IgD-negative memory B cell (primary cell): Measurements from ENCODE around the gene ODF4. TPM values are rescaled to one million over a fixed set of nuclear protein-coding genes. Genes with fewer than 3 reads are reported as not detected.

Source experiments
- H3K27ac Mint-ChIP-seq, 3 donors: one replicate each; pipeline ENCODE4 v1.8.0; 2020 to 2022; ENCODE audit warnings: mild to moderate bottlenecking in 3 of 3, mixed read lengths in 3 of 3, moderate library complexity in 1 of 3
- H3K27me3 Mint-ChIP-seq: one replicate; pipeline ENCODE4 v1.8.0; 2021; ENCODE audit warnings: mixed read lengths
- H3K36me3 Mint-ChIP-seq: one replicate; pipeline ENCODE4 v1.8.0; 2020; ENCODE audit warnings: mild to moderate bottlenecking, mixed read lengths
- H3K4me1 Mint-ChIP-seq, 3 donors: one replicate each; pipeline ENCODE4 v1.8.0; 2020 to 2022; ENCODE audit warnings: mixed read lengths in 3 of 3, mild to moderate bottlenecking in 1 of 3
- H3K4me3 Mint-ChIP-seq, 4 donors: one replicate each; pipeline ENCODE4 v1.8.0; 2020 to 2022; ENCODE audit warnings: mild to moderate bottlenecking in 4 of 4, mixed read lengths in 4 of 4, moderate library complexity in 3 of 4
- H3K9me3 Mint-ChIP-seq, 3 donors: one replicate each; pipeline ENCODE4 v1.8.0; 2020 to 2021; ENCODE audit warnings: mixed read lengths in 3 of 3, mild to moderate bottlenecking in 1 of 3
- polyA plus RNA-seq: library from polyadenylated mRNA; unstranded; fragments of 300-500 nt; fragmentation: Illumina TruSeq; gene quantifications from one replicate; pipeline ENCODE4 v1.2.3, GENCODE V29; 2021

ODF4 gene, protein sequence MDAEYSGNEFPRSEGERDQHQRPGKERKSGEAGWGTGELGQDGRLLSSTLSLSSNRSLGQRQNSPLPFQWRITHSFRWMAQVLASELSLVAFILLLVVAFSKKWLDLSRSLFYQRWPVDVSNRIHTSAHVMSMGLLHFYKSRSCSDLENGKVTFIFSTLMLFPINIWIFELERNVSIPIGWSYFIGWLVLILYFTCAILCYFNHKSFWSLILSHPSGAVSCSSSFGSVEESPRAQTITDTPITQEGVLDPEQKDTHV
- not detected for polyA plus RNA-seq

DNA sequence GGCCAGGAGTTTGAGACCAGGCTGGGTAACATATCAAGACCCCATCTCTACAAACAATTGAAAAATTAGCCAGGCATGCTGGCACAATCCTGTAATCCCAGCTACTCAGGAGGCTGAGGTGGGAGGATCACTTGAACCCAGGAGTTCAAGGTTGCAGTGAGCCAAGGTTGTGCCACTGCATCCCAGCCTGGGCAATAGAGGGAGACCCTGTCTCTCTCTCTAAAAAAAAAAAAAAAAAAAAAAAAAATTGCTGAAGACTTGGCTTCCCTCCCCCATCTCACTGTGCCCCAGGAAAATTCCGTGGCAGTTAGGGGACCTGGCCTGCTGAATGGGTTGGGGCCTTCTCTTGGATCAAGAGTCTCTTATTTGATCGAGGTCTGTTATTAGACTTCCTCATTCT, at the start of gene ODF4:
Gene ODF4 (plus strand): TSS at position 301 of the 400 bp plus-strand sequence. CDS start 212 bp downstream, outside the sequence.
- Mint-ChIP-seq H3K4me1 (peaks cover 3 to 10% (median 6%) of the 10 kb centered on the region in 3 donors), H3K4me3 (peak within 1 kb of the TSS in 1 of 4 donors; percentile 38), H3K9me3 (no peaks in the 10 kb centered on the region), H3K27me3 (no peaks in the 10 kb centered on the region), H3K36me3 (peaks cover 2% of the 10 kb centered on the region), H3K27ac (no peak within 1 kb of the TSS)

DNA sequence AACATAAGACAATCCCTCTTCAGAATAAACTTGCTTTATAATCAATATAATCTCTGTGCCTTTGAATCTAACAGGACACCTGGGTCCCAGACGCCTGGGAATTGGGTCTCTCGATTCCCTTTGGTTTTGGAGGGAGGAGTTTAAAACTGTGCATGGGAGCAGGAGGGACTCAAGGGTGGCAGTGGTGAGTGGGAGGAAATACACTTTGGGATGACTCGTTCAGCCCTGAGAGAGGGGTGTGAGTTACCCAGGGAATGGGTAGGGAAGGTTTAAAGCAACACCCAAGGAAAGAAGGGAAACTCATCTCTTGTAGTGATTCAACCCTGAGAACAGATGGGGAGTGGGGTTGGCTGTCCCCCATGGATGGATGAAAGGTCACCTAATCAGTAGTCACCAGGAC, 49.6 kb upstream of the ODF4 start:
- no peaks in the 10 kb centered on the region for H3K27me3 Mint-ChIP-seq
- H3K9me3 Mint-ChIP-seq: no peaks in the 10 kb centered on the region
- no peaks in the 10 kb centered on the region for H3K36me3 Mint-ChIP-seq
- H3K27ac Mint-ChIP-seq: peak overlapping the region in 1 of 3 donors; percentile 42
- H3K4me3 Mint-ChIP-seq: peak overlapping the region; percentile 96 to 97 (median 96)
- peaks cover 18 to 37% (median 33%) of the 10 kb centered on the region in 3 donors for H3K4me1 Mint-ChIP-seq

DNA sequence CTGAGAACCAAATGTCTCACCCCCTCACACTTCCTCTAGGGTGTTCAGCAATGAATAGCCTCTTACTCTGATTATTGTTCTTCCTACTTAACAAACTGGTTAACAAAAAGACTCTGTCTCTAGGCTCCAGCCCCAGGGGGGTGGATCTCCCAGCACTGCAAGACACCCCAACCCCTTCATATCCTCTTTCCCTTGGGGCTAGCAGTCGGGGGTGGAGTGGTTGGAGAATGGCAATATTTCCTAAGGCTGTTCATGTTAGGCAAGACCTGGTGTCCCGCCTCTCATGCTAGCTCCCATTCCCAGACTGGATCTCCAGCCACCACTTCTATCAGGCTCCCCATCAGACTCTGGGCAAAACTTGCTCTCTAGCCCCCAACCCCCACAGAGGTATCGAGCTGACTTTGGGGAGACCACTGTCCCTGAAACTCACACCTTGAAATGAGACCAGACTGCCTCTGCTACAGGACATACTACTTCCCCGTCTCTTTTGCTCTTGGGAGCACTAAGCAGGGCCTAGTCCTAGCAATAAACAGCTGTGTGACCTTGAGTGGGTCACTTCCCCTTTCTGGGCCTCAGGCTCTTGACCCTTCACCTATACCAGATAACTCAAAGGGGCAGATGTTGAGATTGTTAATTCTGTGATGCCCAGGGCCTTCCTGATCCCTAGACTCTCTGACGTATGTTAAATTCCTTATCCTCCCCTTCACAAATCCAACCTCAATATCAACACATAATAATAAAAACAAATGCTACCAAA, 46.8 kb upstream of the ODF4 start:
- Mint-ChIP-seq H3K36me3 (no peaks in the 10 kb centered on the region), H3K27me3 (no peaks in the 10 kb centered on the region), H3K9me3 (no peaks in the 10 kb centered on the region), H3K27ac (peak overlapping the region in 1 of 3 donors; percentile 84), H3K4me1 (peaks cover 25 to 36% (median 29%) of the 10 kb centered on the region in 3 donors), H3K4me3 (peak overlapping the region in 2 of 4 donors; percentile 2 to 96)

DNA sequence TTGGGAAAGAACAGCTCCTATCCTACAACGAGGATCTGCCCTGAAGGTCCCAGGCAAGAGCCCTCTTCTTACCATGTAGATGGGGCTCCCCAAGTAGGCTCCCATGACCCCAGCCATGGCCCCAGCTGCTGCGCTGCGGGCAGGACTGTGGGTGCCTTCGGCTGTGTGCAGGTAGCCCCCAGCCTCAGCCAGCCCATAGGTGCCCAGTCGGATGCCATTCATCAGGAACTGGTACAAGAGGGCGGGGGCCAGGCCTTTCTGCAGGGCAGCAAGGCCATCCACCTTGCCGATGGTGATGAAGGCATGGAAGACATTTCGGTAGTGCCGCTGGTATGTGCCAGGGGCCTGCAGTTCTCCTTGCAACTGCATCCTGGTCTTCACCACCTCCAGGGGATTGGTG, 45.3 kb upstream of the ODF4 start:
- Mint-ChIP-seq H3K4me3 (peak overlapping the region; percentile 89 to 99 (median 96)), H3K27me3 (no peaks in the 10 kb centered on the region), H3K4me1 (peaks cover 25 to 31% (median 29%) of the 10 kb centered on the region in 3 donors), H3K9me3 (no peaks in the 10 kb centered on the region), H3K36me3 (no peaks in the 10 kb centered on the region), H3K27ac (peak overlapping the region; percentile 92 to 98 (median 95))

DNA sequence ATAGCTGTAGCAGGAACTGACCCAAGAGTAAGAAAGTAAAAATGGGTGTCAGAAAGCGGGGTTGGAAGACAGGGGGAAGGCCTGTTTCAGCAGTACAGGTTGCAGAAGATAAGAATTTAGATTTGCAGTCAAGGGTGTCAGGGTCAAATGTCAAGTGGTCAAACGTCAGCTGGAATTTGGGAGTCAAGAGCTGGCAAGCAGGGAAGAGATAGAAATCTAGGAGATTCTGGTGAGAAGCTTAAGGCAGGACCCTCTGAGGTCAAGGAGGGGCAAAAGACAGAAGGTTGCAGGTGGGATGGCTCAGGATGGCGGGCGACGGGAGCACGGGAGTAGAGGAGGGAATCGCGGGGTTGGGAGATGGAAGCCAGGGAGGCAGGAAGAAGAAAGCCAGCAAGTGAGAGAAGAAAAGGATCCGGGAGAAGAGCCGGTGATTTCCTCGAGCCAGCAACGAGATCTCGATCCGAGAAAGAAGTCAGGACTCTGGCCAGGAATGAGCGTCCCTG, 44.8 kb upstream of the ODF4 start:
- no peaks in the 10 kb centered on the region for H3K9me3 Mint-ChIP-seq
- H3K4me1 Mint-ChIP-seq: peaks cover 25 to 29% (median 26%) of the 10 kb centered on the region in 3 donors
- no peaks in the 10 kb centered on the region for H3K36me3 Mint-ChIP-seq
- H3K27ac Mint-ChIP-seq: peak overlapping the region; percentile 92 to 98 (median 95)
- no peaks in the 10 kb centered on the region for H3K27me3 Mint-ChIP-seq
- peak overlapping the region; percentile 89 to 99 (median 96) for H3K4me3 Mint-ChIP-seq

DNA sequence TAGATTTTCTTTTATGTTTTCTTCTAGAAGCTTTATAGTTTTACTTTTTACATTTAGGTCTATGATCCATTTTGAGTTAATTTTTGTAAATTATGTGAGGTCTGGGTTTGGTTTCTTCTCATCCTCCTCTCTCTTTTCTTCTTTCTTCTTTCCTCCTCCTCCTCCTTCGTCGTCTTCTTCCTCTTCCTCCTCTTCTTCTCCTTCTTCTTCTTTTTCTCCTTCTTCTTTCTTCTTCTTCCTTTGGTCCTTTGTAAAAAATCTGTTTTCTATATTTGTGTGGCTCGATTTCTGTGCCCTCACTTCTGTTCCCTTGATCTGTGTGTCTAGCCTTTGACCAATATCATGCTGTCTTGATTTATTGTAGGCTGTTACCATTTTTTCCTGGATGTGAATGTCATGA, 39.4 kb upstream of the ODF4 start:
- H3K36me3 Mint-ChIP-seq: no peaks in the 10 kb centered on the region
- H3K4me3 Mint-ChIP-seq: peak overlapping the region in 2 of 4 donors; percentile 47 to 60
- no peaks in the 10 kb centered on the region for H3K27me3 Mint-ChIP-seq
- peak overlapping the region in 2 of 3 donors; percentile 22 to 80 for H3K27ac Mint-ChIP-seq
- peaks cover 6 to 12% (median 11%) of the 10 kb centered on the region in 3 donors for H3K4me1 Mint-ChIP-seq
- H3K9me3 Mint-ChIP-seq: no peaks in the 10 kb centered on the region

DNA sequence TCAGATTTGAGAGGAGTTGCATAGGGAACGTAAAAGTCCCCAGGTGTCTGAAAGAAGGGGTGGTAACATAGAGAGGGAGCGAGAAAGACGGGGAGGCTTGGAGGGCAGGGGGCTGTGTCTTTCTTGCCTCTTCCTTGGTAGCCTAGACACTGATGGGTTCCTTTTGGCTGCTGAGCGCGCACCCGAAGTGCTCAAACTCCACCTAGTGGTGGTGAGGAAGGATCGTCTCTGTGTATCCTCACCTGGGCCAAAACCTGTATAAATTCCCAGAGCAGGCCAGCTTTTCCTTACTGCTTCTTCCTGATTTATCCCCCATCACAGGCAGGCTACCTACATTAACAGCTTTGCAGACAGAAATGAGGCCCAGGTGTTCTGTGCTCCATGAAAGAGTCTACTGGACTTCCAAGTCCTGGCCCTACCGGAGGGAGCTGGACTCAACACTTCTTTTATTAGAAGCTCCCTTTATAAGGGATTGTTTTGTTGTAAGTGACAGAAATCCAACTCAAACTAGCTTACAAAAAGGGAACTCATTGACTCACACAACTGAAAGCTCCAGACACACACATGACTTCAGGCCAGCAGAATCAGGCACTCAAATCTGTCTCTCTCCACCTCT, 38.9 kb upstream of the ODF4 start:
- H3K4me1 Mint-ChIP-seq: peaks cover 5 to 12% (median 10%) of the 10 kb centered on the region in 3 donors
- no peaks in the 10 kb centered on the region for H3K9me3 Mint-ChIP-seq
- no peaks in the 10 kb centered on the region for H3K27me3 Mint-ChIP-seq
- peak overlapping the region in 2 of 3 donors; percentile 22 to 80 for H3K27ac Mint-ChIP-seq
- H3K4me3 Mint-ChIP-seq: peak overlapping the region in 2 of 4 donors; percentile 47 to 60
- H3K36me3 Mint-ChIP-seq: no peaks in the 10 kb centered on the region

DNA sequence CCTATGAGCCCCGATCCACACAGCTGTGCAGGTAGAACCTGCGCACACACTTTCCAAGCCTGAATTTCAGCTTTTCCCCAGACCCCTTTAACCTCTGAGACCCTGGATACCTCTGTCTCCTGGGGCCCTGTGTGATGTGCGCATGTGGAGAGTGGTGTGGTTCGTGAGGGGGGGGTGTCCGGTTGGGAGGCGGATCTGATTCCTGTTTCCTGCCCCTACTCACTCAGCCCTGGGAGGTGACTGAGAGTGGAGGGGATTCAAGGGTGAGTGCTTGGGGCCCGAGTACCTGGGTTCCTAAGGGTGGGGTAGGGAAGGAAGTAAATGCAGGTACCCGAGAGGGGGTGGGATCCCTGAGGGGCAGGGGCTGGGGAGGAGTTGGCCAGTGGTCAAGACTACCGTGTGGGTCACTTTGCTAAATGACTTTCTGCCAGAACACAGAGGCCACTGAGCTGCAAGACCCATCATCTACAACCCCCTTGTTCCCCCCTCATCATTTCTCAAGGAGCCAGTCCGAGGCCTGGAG, 29.0 kb upstream of the ODF4 start:
- Mint-ChIP-seq H3K27ac (no peak overlapping the region), H3K9me3 (no peaks in the 10 kb centered on the region), H3K4me3 (no peak overlapping the region), H3K36me3 (peaks cover 5% of the 10 kb centered on the region), H3K27me3 (peaks cover 5% of the 10 kb centered on the region), H3K4me1 (no peaks in the 10 kb centered on the region)

DNA sequence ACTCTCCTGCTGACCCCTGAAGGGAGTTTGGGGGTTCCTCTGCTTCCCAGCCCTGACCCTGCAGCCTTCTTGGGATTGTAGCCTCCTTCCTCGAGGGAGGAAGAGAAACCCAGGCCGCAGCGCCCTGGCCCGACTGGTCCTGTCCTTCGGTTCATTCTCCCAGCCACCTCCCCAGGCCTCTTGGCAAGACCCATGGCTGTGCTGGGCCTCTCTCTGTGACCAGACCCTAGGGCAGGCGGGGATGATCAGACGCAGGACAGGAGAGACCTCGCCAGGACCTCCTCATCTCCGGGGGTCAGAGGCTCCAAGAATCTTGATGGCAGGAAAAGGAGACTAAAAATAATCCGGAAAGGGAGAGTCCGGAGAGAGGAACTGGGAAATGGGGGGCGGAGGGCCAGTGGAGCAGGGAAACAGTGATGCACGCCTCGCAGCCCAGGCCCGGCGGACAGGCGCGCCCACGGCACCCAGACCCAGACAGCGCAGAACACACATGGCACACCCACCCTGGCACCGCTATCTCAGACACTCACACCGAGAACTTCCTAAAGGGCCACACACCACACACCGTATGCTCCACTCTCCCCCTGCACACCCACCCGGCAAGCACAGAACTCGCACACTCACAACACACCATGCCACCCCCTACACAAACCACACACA, 28.4 kb upstream of the ODF4 start:
- Mint-ChIP-seq H3K27ac (no peak overlapping the region), H3K36me3 (peaks cover 5% of the 10 kb centered on the region), H3K4me3 (no peak overlapping the region), H3K4me1 (no peaks in the 10 kb centered on the region), H3K27me3 (peaks cover 6% of the 10 kb centered on the region), H3K9me3 (no peaks in the 10 kb centered on the region)

DNA sequence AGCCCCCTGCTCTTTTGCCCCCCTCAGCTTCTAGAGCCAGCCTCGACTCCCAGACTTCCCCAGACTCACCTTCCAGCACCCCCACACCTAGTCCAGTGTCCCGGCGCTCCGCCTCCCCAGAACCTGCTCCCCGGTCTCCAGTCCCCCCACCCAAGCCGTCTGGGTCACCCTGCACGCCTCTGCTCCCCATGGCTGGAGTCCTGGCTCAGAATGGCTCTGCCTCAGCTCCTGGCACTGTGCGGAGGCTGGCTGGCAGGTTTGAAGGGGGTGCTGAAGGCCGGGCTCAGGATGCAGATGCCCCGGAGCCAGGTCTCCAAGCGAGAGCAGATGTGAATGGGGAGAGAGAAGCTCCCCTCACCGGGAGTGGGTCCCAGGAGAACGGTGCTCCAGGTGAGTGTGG, 27.4 kb upstream of the ODF4 start:
- H3K4me3 Mint-ChIP-seq: no peak overlapping the region
- H3K27me3 Mint-ChIP-seq: peaks cover 10% of the 10 kb centered on the region
- H3K9me3 Mint-ChIP-seq: no peaks in the 10 kb centered on the region
- peaks cover 5% of the 10 kb centered on the region for H3K36me3 Mint-ChIP-seq
- H3K27ac Mint-ChIP-seq: peak overlapping the region in 1 of 3 donors; percentile 2
- H3K4me1 Mint-ChIP-seq: no peaks in the 10 kb centered on the region

DNA sequence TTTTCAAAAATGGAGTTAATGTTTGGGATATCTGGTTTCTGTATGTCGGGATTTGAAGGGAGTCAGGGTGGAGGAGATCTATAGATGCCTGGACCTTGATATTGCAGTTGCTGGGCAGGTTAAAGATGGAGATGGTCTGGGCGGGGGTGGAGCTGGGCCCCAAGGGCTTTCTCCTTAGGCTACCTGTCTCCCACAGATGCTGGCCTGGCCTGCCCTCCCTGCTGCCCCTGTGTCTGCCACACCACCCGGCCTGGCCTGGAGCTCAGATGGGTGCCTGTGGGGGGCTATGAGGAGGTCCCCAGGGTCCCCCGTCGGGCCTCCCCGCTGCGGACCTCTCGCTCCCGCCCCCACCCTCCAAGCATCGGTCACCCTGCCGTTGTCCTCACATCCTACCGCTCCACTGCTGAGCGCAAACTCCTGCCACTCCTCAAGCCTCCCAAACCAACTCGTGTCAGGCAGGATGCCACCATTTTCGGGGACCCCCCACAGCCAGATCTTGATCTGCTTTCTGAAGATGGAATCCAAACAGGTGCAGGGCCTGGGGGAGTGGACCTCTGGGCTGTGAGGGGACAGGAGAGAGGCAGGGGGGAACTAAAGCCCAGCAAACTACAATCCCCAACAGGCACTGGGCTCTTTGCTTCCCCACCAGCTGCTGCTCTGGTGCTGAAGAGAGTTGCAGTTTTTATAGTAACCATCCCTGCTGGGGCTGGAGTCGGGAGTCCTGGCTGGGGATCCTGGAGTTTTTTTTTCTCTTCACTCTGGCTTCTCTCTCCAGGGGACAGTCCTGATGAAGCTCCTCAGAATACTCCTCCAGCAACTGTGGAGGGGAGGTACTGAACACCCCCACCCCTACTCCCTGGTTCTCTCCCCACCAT, 26.7 kb upstream of the ODF4 start:
- H3K4me3 Mint-ChIP-seq: no peak overlapping the region
- no peaks in the 10 kb centered on the region for H3K4me1 Mint-ChIP-seq
- H3K9me3 Mint-ChIP-seq: no peaks in the 10 kb centered on the region
- H3K36me3 Mint-ChIP-seq: peaks cover 5% of the 10 kb centered on the region
- H3K27ac Mint-ChIP-seq: peak overlapping the region in 2 of 3 donors; percentile 2 to 71
- H3K27me3 Mint-ChIP-seq: peaks cover 12% of the 10 kb centered on the region

DNA sequence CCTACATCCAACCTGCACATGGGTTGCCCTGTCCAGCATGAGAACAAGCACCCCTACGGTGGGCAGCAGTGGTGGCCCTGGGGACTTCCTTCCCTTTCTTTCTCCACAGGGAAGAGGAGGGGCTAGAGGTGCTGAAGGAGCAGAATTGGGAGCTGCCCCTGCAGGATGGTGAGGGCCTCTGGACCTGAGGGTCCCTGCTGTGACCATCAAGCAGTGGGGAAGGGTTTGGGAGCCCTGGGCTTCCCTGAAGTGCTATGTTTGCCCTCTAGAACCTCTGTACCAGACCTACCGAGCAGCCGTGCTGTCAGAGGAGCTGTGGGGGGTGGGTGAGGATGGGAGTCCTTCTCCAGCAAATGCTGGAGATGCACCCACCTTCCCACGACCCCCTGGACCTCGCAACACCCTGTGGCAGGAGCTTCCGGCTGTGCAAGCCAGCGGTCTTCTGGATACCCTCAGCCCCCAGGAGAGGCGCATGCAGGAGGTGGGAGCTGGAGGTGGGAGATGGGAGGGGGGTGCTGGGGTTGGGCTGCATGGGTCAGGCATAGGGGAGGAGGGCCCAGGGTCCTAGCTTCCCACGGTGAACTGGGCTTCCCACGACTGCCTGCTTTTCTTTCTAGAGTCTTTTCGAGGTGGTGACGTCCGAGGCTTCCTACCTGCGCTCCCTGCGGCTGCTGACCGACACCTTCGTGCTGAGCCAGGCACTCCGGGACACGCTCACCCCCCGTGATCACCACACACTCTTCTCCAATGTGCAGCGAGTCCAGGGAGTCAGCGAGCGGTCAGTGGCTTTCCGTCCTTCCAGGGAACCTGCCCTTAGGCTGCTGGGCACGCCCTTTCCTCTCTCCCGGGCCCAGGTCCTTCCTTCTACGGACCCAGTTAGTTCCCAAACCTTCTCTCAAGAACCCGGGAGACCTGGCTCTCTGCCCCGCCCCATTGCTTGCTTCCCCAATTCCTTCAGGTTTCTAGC, 24.6 kb upstream of the ODF4 start:
- Mint-ChIP-seq H3K4me1 (no peaks in the 10 kb centered on the region), H3K4me3 (no peak overlapping the region), H3K36me3 (peaks cover 5% of the 10 kb centered on the region), H3K9me3 (no peaks in the 10 kb centered on the region), H3K27me3 (peaks cover 16% of the 10 kb centered on the region), H3K27ac (no peak overlapping the region)

DNA sequence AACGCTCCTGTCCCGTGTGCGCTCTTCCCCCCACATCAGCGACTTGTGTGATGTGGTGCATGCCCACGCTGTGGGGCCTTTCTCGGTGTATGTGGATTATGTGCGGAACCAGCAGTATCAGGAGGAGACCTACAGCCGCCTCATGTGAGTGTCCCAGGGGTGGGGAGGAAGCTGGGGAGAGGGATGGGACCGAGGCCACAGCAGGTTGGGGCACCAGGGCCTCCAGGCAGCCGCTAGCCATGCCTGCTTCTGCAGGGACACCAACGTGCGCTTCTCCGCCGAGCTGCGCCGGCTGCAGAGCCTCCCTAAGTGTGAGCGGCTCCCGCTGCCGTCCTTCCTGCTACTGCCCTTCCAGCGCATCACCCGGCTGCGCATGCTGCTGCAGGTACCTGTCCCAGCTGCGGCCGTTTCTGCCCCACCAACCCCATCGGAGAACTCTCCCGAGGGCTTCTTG, 23.8 kb upstream of the ODF4 start:
- no peaks in the 10 kb centered on the region for H3K4me1 Mint-ChIP-seq
- H3K27ac Mint-ChIP-seq: no peak overlapping the region
- H3K36me3 Mint-ChIP-seq: peaks cover 5% of the 10 kb centered on the region
- H3K27me3 Mint-ChIP-seq: peaks cover 16% of the 10 kb centered on the region
- H3K4me3 Mint-ChIP-seq: no peak overlapping the region
- no peaks in the 10 kb centered on the region for H3K9me3 Mint-ChIP-seq
